C4-2B (cell line): ENCODE results near the gene GAS7.

Experiments
- H3K27ac ChIP-seq: fragments of 450-650 bp; 2 replicates; pipeline ENCODE4 v1.5.1; 2017
- CTCF ChIP-seq: fragments of 450-650 bp; conservative IDR thresholded peaks from 2 replicates; pipeline ENCODE4 v1.5.1; 2017; ENCODE audit warnings: mild to moderate bottlenecking
- ZFX ChIP-seq: fragments of 450-650 bp; IDR thresholded peaks from 2 replicates; pipeline ENCODE4 v1.6.1; 2017

The GAS7 gene

GRCh38 chr17:10198509-10199249 is at the start of gene GAS7:
GAS7 (minus strand) TSS chr17:10198606.
- TF ChIP-seq CTCF, result no peak
- TF ChIP-seq ZFX, result no peak
- H3K27ac ChIP-seq, result no peak within 1 kb of the TSS

- no peak for TF ChIP-seq CTCF
- no peak for TF ChIP-seq ZFX
These were observed 49.4 kb upstream of the GAS7 start for GRCh38 chr17:10247810-10248209.

GRCh38 chr17:10243883-10244844 is 45.8 kb upstream of the GAS7 start:
- no peak overlapping the region for H3K27ac ChIP-seq
- no peak for TF ChIP-seq CTCF
- no peak for TF ChIP-seq ZFX

More at GRCh38 chr17:10247810-10248209, 49.4 kb upstream of the GAS7 start:
- no peak overlapping the region for H3K27ac ChIP-seq

DNA sequence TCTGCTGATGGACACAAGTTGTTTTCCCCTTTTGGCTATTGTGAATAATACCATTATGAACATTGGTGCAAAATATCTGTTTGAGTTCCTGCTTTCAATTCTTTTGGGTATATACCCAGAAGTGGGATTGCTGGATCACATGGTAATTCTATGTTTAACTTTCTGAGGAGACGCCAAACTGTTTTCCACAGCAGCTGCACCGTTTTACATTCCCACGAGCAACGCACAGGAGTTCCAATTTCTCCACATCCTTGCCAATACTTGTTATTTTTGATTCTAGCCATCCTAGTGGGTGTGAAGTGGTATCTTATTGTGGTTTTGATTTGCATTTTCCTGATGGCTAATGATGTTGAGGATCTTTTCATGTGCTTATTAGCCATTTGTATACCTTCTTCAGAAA is 43.4 kb upstream of the GAS7 start:
- TF ChIP-seq ZFX, result no peak
- no peak for TF ChIP-seq CTCF
- no peak overlapping the region for H3K27ac ChIP-seq

GRCh38 chr17:10238661-10239060 is 40.3 kb upstream of the GAS7 start:
- TF ChIP-seq ZFX (no peak), CTCF (no peak)
- H3K27ac ChIP-seq, result no peak overlapping the region

GRCh38 chr17:10234033-10234432 is 35.6 kb upstream of the GAS7 start:
- TF ChIP-seq CTCF (no peak), ZFX (no peak)
- H3K27ac ChIP-seq, result no peak overlapping the region

DNA sequence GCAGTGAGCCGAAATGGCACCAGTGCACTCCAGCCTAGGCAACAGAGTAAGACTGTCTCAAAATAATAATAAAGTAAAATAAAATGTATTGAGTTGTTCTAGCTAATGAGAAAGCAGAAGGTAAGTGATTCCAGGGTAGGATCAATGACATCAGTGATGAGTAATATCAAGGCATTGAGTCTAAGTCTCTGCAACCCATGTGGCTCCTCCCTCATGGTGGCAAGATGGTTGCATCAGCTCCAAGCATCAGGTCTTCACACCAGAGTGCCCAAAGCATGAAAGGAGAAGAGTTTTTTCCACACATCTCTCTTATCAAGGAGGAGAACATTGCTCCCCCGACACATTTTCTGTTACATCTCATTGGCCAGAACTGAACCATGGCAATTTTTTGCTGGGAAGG is 34.8 kb upstream of the GAS7 start:
- TF ChIP-seq ZFX (no peak), CTCF (no peak)
- H3K27ac ChIP-seq, result no peak overlapping the region
